BJ (cell line): ENCODE data around the gene LY6G5C. TPM values are rescaled to one million over a fixed set of nuclear protein-coding genes. Genes with fewer than 3 reads are reported as not detected.

ENCODE experiments used
- CTCF ChIA-PET: fragments of 350-600 bp; formaldehyde crosslinking; extraction: SDS; loops from one replicate; lab custom pipeline; 2021; ENCODE audit warnings: antibody characterized with exemption, inconsistent platforms; lab: Yijun Ruan, JAX
- POLR2A ChIA-PET: fragments of 300-600 bp; sonication (Branson Sonifier 250); formaldehyde crosslinking; extraction: SDS; loops from one replicate; lab custom pipeline; 2021; ENCODE audit warnings: antibody characterized with exemption; lab: Charles Lee
- DNase-seq: peaks from one replicate; pipeline ENCODE4 v3.0.0-alpha.2; 2011; ENCODE audit warnings: low read depth
- H3K27me3 ChIP-seq: 2 replicates; pipeline ENCODE4 v1.6.0; 2011; ENCODE audit warnings: low read length; ENCODE audit not compliant: control insufficient read depth, insufficient read depth
- H3K36me3 ChIP-seq: 2 replicates; pipeline ENCODE4 v1.5.1; 2011; ENCODE audit warnings: low read length; ENCODE audit not compliant: control insufficient read depth, insufficient read depth
- H3K4me3 ChIP-seq: 2 replicates; pipeline ENCODE4 v1.5.1; 2011; ENCODE audit warnings: low read depth, mild to moderate bottlenecking, control low read depth, low read length
- CTCF ChIP-seq: IDR thresholded peaks from 2 replicates; pipeline ENCODE4 v1.5.1; 2011; ENCODE audit warnings: low read depth, mild to moderate bottlenecking, control low read depth, inconsistent platforms, low read length, moderate library complexity; ENCODE audit not compliant: insufficient read depth
- polyA plus RNA-seq: library from polyadenylated mRNA; depleted of rRNA; stranded (reverse); fragments of >200 nt; gene quantifications from 2 replicates; pipeline ENCODE4 v1.2.3, GENCODE V29; 2011

LY6G5C gene
- polyA plus RNA-seq, 1 experiment: 3.6 TPM

- Histone ChIP-seq H3K36me3 (peaks cover 41% of the 10 kb centered on the region), H3K27me3 (no peaks in the 10 kb centered on the region), H3K4me3 (no peak overlapping the region)
- no peak for DNase-seq
- POLR2A ChIA-PET: no interaction called here
- CTCF ChIA-PET: interaction anchor here (2.1 kb wide), 1 partner anchor 12 kb away, joined by 12 read pairs; the partner anchor contains the start of gene LY6G5C
- TF ChIP-seq CTCF: no peak
Measured at GRCh38 chr6:31692886-31693285, 12.0 kb upstream of the LY6G5C start.

- ChIA-PET POLR2A (no interaction called here), CTCF (interaction anchor here (2.1 kb wide), 1 partner anchor 11 kb away, joined by 12 read pairs; the partner anchor contains the start of gene LY6G5C)
- peaks cover 43% of the 10 kb centered on the region for H3K36me3 ChIP-seq
Measured at GRCh38 chr6:31692353-31692752, 11.5 kb upstream of the LY6G5C start.

DNA sequence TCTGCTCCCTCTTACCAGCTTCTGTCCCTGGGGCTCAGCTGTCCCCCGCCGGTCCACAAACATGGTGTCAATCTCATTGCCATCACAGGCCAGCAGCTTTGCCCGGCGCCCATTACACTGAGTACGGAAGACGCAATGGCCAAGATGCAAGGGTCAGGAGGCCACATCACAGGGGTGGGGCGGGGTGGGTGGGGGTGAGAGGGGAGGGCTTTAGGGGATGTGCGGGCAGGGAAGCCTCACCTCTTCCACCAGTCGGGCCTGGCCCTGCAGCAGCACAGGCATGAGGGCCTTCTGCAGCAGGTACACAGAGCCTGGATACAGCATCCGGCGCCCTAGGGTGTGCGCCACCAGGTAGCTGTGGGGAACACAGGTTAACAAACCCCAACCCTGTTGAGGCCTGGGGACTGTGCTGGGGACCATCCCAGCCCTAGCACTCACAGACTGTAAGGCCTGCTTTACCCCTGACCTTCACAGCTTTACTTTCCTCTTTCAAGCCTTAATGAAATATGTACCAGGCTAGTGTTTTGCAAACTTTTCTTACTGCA is 10.8 kb upstream of the LY6G5C start:
- no peaks in the 10 kb centered on the region for H3K27me3 ChIP-seq
- POLR2A ChIA-PET: no interaction called here
- H3K36me3 ChIP-seq: peaks cover 45% of the 10 kb centered on the region
- TF ChIP-seq CTCF: no peak
- no peak overlapping the region for H3K4me3 ChIP-seq
- DNase-seq: no peak
- CTCF ChIA-PET: interaction anchor here (1.6 to 2.1 kb wide), 2 partner anchors 10 to 38 kb away, joined by 6 to 12 read pairs; partner anchors contain the start of genes DDAH2 and LY6G5C

More at GRCh38 chr6:31692353-31692752, 11.5 kb upstream of the LY6G5C start:
- DNase-seq: no peak
- Histone ChIP-seq H3K27me3 (no peaks in the 10 kb centered on the region), H3K4me3 (no peak overlapping the region)
- no peak for TF ChIP-seq CTCF

DNA sequence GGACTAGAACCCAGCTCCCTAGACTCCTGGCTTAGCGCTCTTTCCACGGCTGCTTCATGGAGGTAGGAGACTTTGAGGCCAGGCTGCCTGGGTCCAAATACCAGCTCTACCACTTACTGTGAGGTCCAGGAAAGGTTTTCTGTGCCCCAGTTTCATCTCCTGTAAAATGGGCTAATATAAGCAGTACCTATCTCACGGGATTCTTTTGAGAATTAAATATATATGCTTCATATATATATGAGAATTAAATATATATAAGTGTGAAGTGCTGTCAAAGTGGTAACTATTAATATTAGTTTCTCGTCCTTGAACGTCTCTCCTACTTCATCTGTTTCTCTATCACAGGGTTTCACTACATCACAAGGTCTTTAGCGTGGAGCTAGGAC is 10.2 kb upstream of the LY6G5C start:
- ChIA-PET POLR2A (no interaction called here), CTCF (interaction anchor here (1.6 to 2.2 kb wide), 3 partner anchors 10 to 79 kb away, joined by 6 to 12 read pairs (median 8); partner anchors contain the start of genes DDAH2 and LY6G5C)
- no peak for TF ChIP-seq CTCF
- H3K27me3 ChIP-seq: no peaks in the 10 kb centered on the region
- peaks cover 46% of the 10 kb centered on the region for H3K36me3 ChIP-seq
- DNase-seq: no peak
- no peak overlapping the region for H3K4me3 ChIP-seq

- POLR2A ChIA-PET: no interaction called here
Measured at GRCh38 chr6:31690231-31691077, 9.6 kb upstream of the LY6G5C start.

More at GRCh38 chr6:31690231-31691077, 9.6 kb upstream of the LY6G5C start:
- peaks cover 49% of the 10 kb centered on the region for H3K36me3 ChIP-seq
- H3K4me3 ChIP-seq: no peak overlapping the region
- CTCF ChIA-PET: interaction anchor here (0.9 to 2.2 kb wide), 5 partner anchors 9 to 79 kb away, joined by 3 to 12 read pairs (median 6); partner anchors contain the start of genes ABHD16A, DDAH2 and LY6G5C
- no peak for TF ChIP-seq CTCF
- H3K27me3 ChIP-seq: no peaks in the 10 kb centered on the region
- no peak for DNase-seq
